HFFc6 (cell line): Measurements from ENCODE around the gene KRTAP10-10. TPM values are rescaled to one million over a fixed set of nuclear protein-coding genes. Genes with fewer than 3 reads are reported as not detected.

ENCODE experiments used
- DNase-seq: peaks from one replicate; pipeline ENCODE4 v3.0.0-alpha.2; 2018
- H3K27ac Mint-ChIP-seq: 2 replicates; pipeline ENCODE4 v1.8.0; 2020; ENCODE audit warnings: mild to moderate bottlenecking, mixed read lengths
- H3K27me3 Mint-ChIP-seq: 2 replicates; pipeline ENCODE4 v1.8.0; 2021; ENCODE audit warnings: mild to moderate bottlenecking, moderate library complexity, mixed read lengths; ENCODE audit not compliant: insufficient read depth
- H3K36me3 Mint-ChIP-seq: 2 replicates; pipeline ENCODE4 v1.8.0; 2021; ENCODE audit warnings: low read depth, mixed read lengths
- H3K4me1 Mint-ChIP-seq: 2 replicates; pipeline ENCODE4 v1.8.0; 2020; ENCODE audit warnings: low read depth, mixed read lengths
- H3K4me3 Mint-ChIP-seq: 2 replicates; pipeline ENCODE4 v1.8.0; 2020; ENCODE audit warnings: mild to moderate bottlenecking, moderate library complexity, mixed read lengths
- H3K9me3 Mint-ChIP-seq: 2 replicates; pipeline ENCODE4 v1.8.0; 2020; ENCODE audit warnings: mild to moderate bottlenecking, mixed read lengths
- total RNA-seq, 6 experiments: library from RNA; stranded (reverse); fragmentation: NEBNext Ultra II Directional; extraction: Animal tissue kit (Norgen Biotek cat#: 25700); gene quantifications; 2 replicates in 1 of 6; 3 replicates in 5 of 6; pipeline ENCODE4 v1.2.3, GENCODE V29; 2021
- TF ChIP-seq, protein P1 (sequence below): fragments of 200-600 bp; sonication (generic); IDR thresholded peaks from 2 replicates; pipeline ENCODE4 v1.5.0; 2021; ENCODE audit warnings: antibody characterized with exemption, mild to moderate bottlenecking

The KRTAP10-10 gene
- total RNA-seq, 6 experiments from 2014 or later: not detected

GRCh38 chr21:44664691-44665090 lies 27.5 kb downstream of the KRTAP10-10 start:
- no peaks in the 10 kb centered on the region for H3K36me3 Mint-ChIP-seq
- H3K4me1 Mint-ChIP-seq: no peaks in the 10 kb centered on the region
- H3K4me3 Mint-ChIP-seq: no peak overlapping the region
- no peak overlapping the region for H3K27ac Mint-ChIP-seq
- H3K9me3 Mint-ChIP-seq: peaks cover 17% of the 10 kb centered on the region; the same call in 1 of the 2 replicates
- TF ChIP-seq, protein P1, sequence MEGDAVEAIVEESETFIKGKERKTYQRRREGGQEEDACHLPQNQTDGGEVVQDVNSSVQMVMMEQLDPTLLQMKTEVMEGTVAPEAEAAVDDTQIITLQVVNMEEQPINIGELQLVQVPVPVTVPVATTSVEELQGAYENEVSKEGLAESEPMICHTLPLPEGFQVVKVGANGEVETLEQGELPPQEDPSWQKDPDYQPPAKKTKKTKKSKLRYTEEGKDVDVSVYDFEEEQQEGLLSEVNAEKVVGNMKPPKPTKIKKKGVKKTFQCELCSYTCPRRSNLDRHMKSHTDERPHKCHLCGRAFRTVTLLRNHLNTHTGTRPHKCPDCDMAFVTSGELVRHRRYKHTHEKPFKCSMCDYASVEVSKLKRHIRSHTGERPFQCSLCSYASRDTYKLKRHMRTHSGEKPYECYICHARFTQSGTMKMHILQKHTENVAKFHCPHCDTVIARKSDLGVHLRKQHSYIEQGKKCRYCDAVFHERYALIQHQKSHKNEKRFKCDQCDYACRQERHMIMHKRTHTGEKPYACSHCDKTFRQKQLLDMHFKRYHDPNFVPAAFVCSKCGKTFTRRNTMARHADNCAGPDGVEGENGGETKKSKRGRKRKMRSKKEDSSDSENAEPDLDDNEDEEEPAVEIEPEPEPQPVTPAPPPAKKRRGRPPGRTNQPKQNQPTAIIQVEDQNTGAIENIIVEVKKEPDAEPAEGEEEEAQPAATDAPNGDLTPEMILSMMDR: no peak
- H3K27me3 Mint-ChIP-seq: no peaks in the 10 kb centered on the region; the same call in 1 of the 2 replicates
- DNase-seq: no peak

DNA sequence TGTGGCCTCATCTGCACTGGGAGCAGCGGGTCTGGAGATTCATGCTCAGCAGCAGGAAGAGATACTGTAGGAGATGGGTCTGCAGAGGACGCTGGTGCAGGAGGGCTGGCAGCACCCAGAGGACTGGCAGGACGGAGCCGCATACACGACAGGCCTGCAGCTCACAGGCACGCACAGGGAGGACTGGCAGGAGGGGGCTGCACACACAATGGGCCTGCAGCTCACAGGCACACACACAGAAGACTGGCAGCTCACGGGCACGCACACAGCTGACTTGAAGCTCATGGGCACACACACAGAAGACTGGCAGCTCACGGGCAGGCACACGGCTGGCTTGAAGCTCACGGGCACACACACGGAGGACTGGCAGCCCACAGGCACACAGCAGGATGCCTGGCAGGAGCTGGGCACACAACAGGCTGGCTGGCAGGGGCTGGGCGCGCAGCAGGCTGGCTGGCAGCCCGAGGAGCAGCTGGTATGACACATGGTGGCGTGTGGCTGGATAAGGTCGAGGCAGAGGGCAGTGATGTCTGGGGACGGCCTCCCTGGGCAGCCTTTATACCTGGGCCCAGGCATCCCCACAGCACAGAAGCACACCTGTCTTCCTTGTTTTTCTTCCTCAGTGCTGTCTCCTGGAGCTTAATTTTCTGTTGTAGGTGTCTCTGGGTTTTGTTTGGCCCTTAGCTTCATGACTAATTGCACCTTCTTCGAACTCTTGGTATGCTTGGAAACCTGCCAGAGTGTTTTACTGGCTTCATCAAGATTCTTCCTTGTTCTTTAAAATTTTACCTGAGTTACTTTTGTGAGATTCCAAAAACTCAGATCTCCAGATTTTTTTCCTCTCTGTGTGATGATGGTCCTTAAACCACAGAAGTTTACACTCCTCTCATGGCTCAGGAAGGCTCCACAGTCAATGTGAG lies 29.5 kb downstream of the KRTAP10-10 start, which contains the start of gene KRTAP12-2:
TSS of gene KRTAP12-2 (minus strand) at position 527 of the 920 bp plus-strand sequence. CDS start at position 486, 41 bp downstream.
- no peak for DNase-seq
- peaks cover 2% of the 10 kb centered on the region for H3K27me3 Mint-ChIP-seq
- H3K36me3 Mint-ChIP-seq: no peaks in the 10 kb centered on the region
- no peak within 1 kb of the TSS for H3K4me3 Mint-ChIP-seq
- TF ChIP-seq, protein P1: no peak
- H3K9me3 Mint-ChIP-seq: peaks cover 13% of the 10 kb centered on the region; the same call in 1 of the 2 replicates
- no peaks in the 10 kb centered on the region for H3K4me1 Mint-ChIP-seq
- H3K27ac Mint-ChIP-seq: no peak within 1 kb of the TSS

GRCh38 chr21:44667612-44668011 lies 30.5 kb downstream of the KRTAP10-10 start:
- Mint-ChIP-seq H3K4me3 (no peak overlapping the region), H3K4me1 (no peaks in the 10 kb centered on the region), H3K9me3 (peaks cover 14% of the 10 kb centered on the region; the same call in 1 of the 2 replicates), H3K27me3 (peaks cover 2% of the 10 kb centered on the region), H3K27ac (no peak overlapping the region), H3K36me3 (no peaks in the 10 kb centered on the region)
- TF ChIP-seq, protein P1: no peak
- DNase-seq: no peak

DNA sequence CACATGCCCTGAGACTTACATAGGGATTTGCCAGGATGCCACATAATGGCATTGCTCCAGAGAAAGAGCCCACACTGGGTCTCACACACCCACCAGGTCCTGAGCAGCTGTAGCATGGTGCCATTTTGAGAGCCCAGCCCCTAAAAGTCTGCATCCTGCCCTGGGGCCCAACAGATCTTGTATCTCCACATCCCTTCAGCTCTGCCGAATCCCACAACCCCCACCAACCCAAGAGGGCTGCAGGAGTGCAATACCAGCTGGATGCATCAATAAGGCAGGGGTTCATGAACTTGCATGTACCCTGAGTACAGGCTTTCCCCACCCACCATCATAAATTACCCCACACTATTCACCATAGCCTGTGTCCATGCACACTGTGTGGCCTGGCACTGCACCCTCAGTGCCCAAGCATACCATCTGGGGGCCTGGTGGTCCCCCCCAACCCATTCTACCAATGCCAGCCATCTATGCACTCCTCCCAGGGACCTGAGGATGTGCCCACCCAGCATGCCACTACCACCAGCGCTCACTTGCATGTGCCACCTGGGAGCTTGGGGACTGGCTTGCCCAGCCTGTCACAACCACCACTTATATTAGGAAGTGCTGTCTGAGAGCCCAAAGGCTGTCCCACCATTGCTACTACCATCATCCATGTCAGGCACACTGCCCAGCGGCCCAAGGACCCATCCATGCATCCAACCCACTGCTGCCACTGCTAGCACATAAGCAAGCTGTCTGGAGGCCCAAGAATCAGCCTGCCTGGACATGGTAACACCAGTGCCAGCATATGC lies 33.7 kb downstream of the KRTAP10-10 start:
- TF ChIP-seq, protein P1: no peak
- no peak overlapping the region for H3K27ac Mint-ChIP-seq
- 0 out of 2 replicates have a peak, but pooled peaks cover 4% of the 10 kb centered on the region for H3K36me3 Mint-ChIP-seq
- H3K27me3 Mint-ChIP-seq: peaks cover 10% of the 10 kb centered on the region
- peaks cover 26% of the 10 kb centered on the region; the same call in 1 of the 2 replicates for H3K9me3 Mint-ChIP-seq
- no peak overlapping the region for H3K4me3 Mint-ChIP-seq
- no peaks in the 10 kb centered on the region for H3K4me1 Mint-ChIP-seq
- no peak for DNase-seq

DNA sequence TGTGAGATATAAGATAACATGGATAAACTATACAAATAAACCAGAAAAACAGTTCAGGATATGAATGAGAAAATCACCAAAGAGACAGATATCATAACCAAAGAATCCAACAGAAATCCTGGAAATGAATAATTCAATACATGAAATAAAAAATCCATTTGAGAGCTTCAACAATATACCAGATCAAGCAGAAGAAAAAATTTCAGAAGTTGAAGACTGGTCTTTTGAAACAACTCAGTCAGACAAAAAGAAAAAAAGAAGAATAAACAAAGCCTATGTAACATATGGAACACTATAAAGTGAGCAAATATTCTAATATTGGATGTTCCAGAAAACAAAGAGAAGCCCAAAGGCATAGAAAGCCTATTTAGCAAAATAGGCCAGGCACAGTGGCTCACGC lies 34.8 kb downstream of the KRTAP10-10 start:
- TF ChIP-seq, protein P1: no peak
- H3K27me3 Mint-ChIP-seq: peaks cover 16% of the 10 kb centered on the region
- H3K27ac Mint-ChIP-seq: no peak overlapping the region
- H3K36me3 Mint-ChIP-seq: 0 out of 2 replicates have a peak, but pooled peaks cover 4% of the 10 kb centered on the region
- no peak for DNase-seq
- no peak overlapping the region for H3K4me3 Mint-ChIP-seq
- no peaks in the 10 kb centered on the region for H3K4me1 Mint-ChIP-seq
- peaks cover 20% of the 10 kb centered on the region; the same call in 1 of the 2 replicates for H3K9me3 Mint-ChIP-seq
